Measurements from ENCODE around the gene STXBP4.

The STXBP4 gene

DNA sequence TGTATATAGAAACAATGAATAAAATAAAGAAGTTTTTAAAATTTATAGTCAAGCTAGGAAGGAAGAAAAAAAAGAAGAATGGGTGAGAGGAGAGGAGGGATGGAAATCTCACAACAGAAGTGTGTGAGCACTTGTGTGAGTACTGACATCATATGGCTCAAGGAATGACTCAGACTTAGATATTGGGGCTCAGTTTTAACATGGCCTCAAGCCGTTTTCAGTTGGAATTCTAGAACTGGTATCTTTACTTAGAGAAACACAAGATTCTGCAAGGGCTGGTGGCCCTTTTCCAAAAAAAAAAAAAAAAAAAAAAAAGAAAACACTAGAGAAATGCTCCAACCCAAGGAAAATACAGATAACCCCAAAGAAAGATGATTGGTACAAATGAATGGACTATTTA, 55.1 kb downstream of the STXBP4 start:
- H4K8ac ChIP-seq (ENCODE audit: low read depth, low read length) = no peak overlapping the region
- DNase-seq (ENCODE audit: low spot score) = no peak
- no peak overlapping the region for H3K23ac ChIP-seq (ENCODE audit: low read depth, low read length, poor library complexity)
- H3K4me2 ChIP-seq (ENCODE audit: insufficient read depth, low read length, poor library complexity, severe bottlenecking) = no peak overlapping the region
- no peak overlapping the region for H2BK15ac ChIP-seq (ENCODE audit: low read length)
- H3K36me3 ChIP-seq (replicated peaks in 1 of 2; ENCODE audit: control insufficient read depth in 2 of 2, insufficient read depth in 2 of 2, low read length in 2 of 2) = no peaks in the 10 kb centered on the region
- H3K4ac ChIP-seq (ENCODE audit: low read length) = no peak overlapping the region
- H2BK12ac ChIP-seq (ENCODE audit: low read length) = no peak overlapping the region
- no peak overlapping the region for H2AK5ac ChIP-seq (ENCODE audit: low read depth, low read length)
- no peaks in the 10 kb centered on the region for H3K4me1 ChIP-seq (ENCODE audit: control insufficient read depth in 2 of 2, insufficient read depth in 1 of 2, low read depth in 1 of 2, low read length in 2 of 2)
- no peak overlapping the region for H3K14ac ChIP-seq (ENCODE audit: low read length)
- WGBS, 2 donors (ENCODE audit: extremely low coverage in 2 of 2, insufficient read length in 2 of 2, insufficient replicate concordance in 1 of 2) = no CpG with 5 or more reads among the region's 1 CpG
- H4K91ac ChIP-seq (ENCODE audit: low read depth, low read length, poor library complexity) = no peak overlapping the region
- H3K4me3 ChIP-seq (ENCODE audit: low read length in 2 of 2) = no peak overlapping the region
- no peak overlapping the region for H2BK120ac ChIP-seq (ENCODE audit: low read depth, low read length)
- H3K27ac ChIP-seq (replicated peaks; ENCODE audit: low read length) = no peak overlapping the region
- no peak overlapping the region for H2AFZ ChIP-seq (ENCODE audit: low read length)
- no peak overlapping the region for H3K9ac ChIP-seq (ENCODE audit: low read depth, low read length, poor library complexity)
- no peak overlapping the region for H2BK5ac ChIP-seq (ENCODE audit: low read length)
- H3K9me3 ChIP-seq (replicated peaks in 1 of 2; ENCODE audit: control insufficient read depth in 2 of 2, insufficient read depth in 1 of 2, low read depth in 1 of 2, low read length in 2 of 2) = no peaks in the 10 kb centered on the region
- no peak overlapping the region for H3K18ac ChIP-seq (ENCODE audit: low read length)
- H3K79me1 ChIP-seq (ENCODE audit: low read depth, low read length) = no peaks in the 10 kb centered on the region
- no peaks in the 10 kb centered on the region for H3K27me3 ChIP-seq (ENCODE audit: control insufficient read depth in 3 of 3, insufficient read depth in 3 of 3, low read depth in 1 of 3, low read length in 3 of 3)

DNA sequence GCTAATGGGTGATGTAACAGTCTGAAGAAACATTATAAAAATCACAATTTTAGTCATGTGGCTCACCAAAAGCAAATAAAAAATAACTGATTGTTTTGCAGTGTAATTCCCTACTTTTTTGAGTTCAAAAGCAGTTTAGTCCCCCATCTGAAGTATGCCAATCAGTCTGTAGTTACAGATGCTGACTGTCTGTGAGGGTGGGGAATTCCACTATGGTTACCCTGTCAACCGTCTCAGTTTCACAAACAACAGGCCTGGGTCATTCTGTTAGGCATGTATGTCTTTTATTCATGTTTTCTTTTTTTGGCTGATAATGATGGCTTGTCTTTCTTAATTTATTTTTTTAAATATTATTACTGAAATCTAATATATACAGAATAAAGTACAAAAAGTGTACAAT, 69.3 kb downstream of the STXBP4 start:
- Histone ChIP-seq H2BK15ac (ENCODE audit: low read length) (no peak overlapping the region), H3K27ac (replicated peaks; ENCODE audit: low read length) (no peak overlapping the region), H2BK12ac (ENCODE audit: low read length) (no peak overlapping the region), H3K4ac (ENCODE audit: low read length) (no peak overlapping the region), H4K8ac (ENCODE audit: low read depth, low read length) (no peak overlapping the region), H3K14ac (ENCODE audit: low read length) (no peak overlapping the region), H3K4me1 (ENCODE audit: control insufficient read depth in 2 of 2, insufficient read depth in 1 of 2, low read depth in 1 of 2, low read length in 2 of 2) (peaks cover 0 to 14% of the 10 kb centered on the region in 2 donors), H3K36me3 (replicated peaks in 1 of 2; ENCODE audit: control insufficient read depth in 2 of 2, insufficient read depth in 2 of 2, low read length in 2 of 2) (peaks cover 0 to 6% of the 10 kb centered on the region in 2 donors), H3K9ac (ENCODE audit: low read depth, low read length, poor library complexity) (no peak overlapping the region), H3K79me1 (ENCODE audit: low read depth, low read length) (no peaks in the 10 kb centered on the region), H3K27me3 (ENCODE audit: control insufficient read depth in 3 of 3, insufficient read depth in 3 of 3, low read depth in 1 of 3, low read length in 3 of 3) (no peaks in the 10 kb centered on the region), H2AFZ (ENCODE audit: low read length) (no peak overlapping the region), H2AK5ac (ENCODE audit: low read depth, low read length) (no peak overlapping the region), H3K9me3 (replicated peaks in 1 of 2; ENCODE audit: control insufficient read depth in 2 of 2, insufficient read depth in 1 of 2, low read depth in 1 of 2, low read length in 2 of 2) (no peaks in the 10 kb centered on the region), H3K4me2 (ENCODE audit: insufficient read depth, low read length, poor library complexity, severe bottlenecking) (no peak overlapping the region), H2BK120ac (ENCODE audit: low read depth, low read length) (no peak overlapping the region), H2BK5ac (ENCODE audit: low read length) (no peak overlapping the region), H3K23ac (ENCODE audit: low read depth, low read length, poor library complexity) (no peak overlapping the region), H4K91ac (ENCODE audit: low read depth, low read length, poor library complexity) (no peak overlapping the region), H3K4me3 (ENCODE audit: low read length in 2 of 2) (no peak overlapping the region), H3K18ac (ENCODE audit: low read length) (no peak overlapping the region)
- WGBS, 2 donors (ENCODE audit: extremely low coverage in 2 of 2, insufficient read length in 2 of 2, insufficient replicate concordance in 1 of 2) = no CpG with 5 or more reads among the region's 1 CpG
- no peak for DNase-seq (ENCODE audit: low spot score)

DNA sequence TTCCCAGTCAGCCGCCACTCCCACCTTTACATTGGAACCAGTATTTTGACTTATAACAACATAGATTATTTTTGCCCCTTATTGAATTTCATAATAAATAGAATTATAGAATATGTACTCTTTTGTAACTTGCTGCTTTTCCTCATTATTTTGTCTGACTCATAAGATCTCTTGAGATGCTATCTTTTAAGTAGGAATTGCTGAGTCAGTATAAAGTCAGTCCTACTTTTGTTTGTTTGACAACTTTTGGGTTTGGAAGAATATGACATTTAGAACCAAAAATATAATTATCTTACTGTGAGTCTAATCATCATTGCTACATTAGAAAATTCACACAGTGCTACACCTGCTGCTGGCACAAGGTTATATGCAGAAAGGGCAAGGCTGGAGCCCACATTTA, 69.7 kb downstream of the STXBP4 start:
- Histone ChIP-seq H3K27me3 (ENCODE audit: control insufficient read depth in 3 of 3, insufficient read depth in 3 of 3, low read depth in 1 of 3, low read length in 3 of 3) (no peaks in the 10 kb centered on the region), H2AK5ac (ENCODE audit: low read depth, low read length) (no peak overlapping the region), H3K36me3 (replicated peaks in 1 of 2; ENCODE audit: control insufficient read depth in 2 of 2, insufficient read depth in 2 of 2, low read length in 2 of 2) (peaks cover 0 to 5% of the 10 kb centered on the region in 2 donors), H3K79me1 (ENCODE audit: low read depth, low read length) (no peaks in the 10 kb centered on the region), H3K14ac (ENCODE audit: low read length) (no peak overlapping the region), H4K91ac (ENCODE audit: low read depth, low read length, poor library complexity) (no peak overlapping the region), H4K8ac (ENCODE audit: low read depth, low read length) (no peak overlapping the region), H2BK5ac (ENCODE audit: low read length) (no peak overlapping the region), H3K23ac (ENCODE audit: low read depth, low read length, poor library complexity) (no peak overlapping the region), H3K4me1 (ENCODE audit: control insufficient read depth in 2 of 2, insufficient read depth in 1 of 2, low read depth in 1 of 2, low read length in 2 of 2) (peaks cover 0 to 14% of the 10 kb centered on the region in 2 donors), H2AFZ (ENCODE audit: low read length) (no peak overlapping the region), H3K18ac (ENCODE audit: low read length) (no peak overlapping the region), H3K9me3 (replicated peaks in 1 of 2; ENCODE audit: control insufficient read depth in 2 of 2, insufficient read depth in 1 of 2, low read depth in 1 of 2, low read length in 2 of 2) (no peaks in the 10 kb centered on the region), H2BK120ac (ENCODE audit: low read depth, low read length) (no peak overlapping the region), H3K4ac (ENCODE audit: low read length) (no peak overlapping the region), H3K9ac (ENCODE audit: low read depth, low read length, poor library complexity) (no peak overlapping the region), H3K4me2 (ENCODE audit: insufficient read depth, low read length, poor library complexity, severe bottlenecking) (no peak overlapping the region), H3K27ac (replicated peaks; ENCODE audit: low read length) (no peak overlapping the region), H3K4me3 (ENCODE audit: low read length in 2 of 2) (no peak overlapping the region), H2BK15ac (ENCODE audit: low read length) (no peak overlapping the region), H2BK12ac (ENCODE audit: low read length) (no peak overlapping the region)
- WGBS, 2 donors (ENCODE audit: extremely low coverage in 2 of 2, insufficient read length in 2 of 2, insufficient replicate concordance in 1 of 2) = no CpG with 5 or more reads among the region's 1 CpG
- DNase-seq (ENCODE audit: low spot score) = no peak

DNA sequence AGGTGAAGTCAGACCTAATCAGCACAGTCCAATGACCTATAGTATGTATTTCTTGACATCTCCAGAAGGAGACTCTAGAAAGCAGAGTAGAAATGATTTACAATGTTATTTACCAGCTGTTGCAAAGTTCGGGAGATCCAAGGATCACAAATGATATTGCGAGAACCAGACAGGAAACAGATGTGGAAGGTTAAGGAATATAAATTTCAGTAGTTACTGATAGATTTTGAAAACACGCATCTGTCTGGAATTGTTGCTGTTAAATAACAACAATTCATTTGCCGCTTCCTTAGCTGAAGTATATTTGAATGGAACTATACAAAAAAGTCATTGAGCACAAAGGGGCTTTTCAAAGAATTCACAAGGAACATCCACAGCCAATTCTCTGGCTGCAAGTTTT, 72.0 kb downstream of the STXBP4 start:
- no CpG with 5 or more reads among the region's 4 CpGs for WGBS, 2 donors (ENCODE audit: extremely low coverage in 2 of 2, insufficient read length in 2 of 2, insufficient replicate concordance in 1 of 2)
- Histone ChIP-seq H2AK5ac (ENCODE audit: low read depth, low read length) (no peak overlapping the region), H3K9me3 (replicated peaks in 1 of 2; ENCODE audit: control insufficient read depth in 2 of 2, insufficient read depth in 1 of 2, low read depth in 1 of 2, low read length in 2 of 2) (no peaks in the 10 kb centered on the region), H3K4me3 (ENCODE audit: low read length in 2 of 2) (no peak overlapping the region), H3K14ac (ENCODE audit: low read length) (no peak overlapping the region), H2BK120ac (ENCODE audit: low read depth, low read length) (no peak overlapping the region), H3K36me3 (replicated peaks in 1 of 2; ENCODE audit: control insufficient read depth in 2 of 2, insufficient read depth in 2 of 2, low read length in 2 of 2) (peaks cover 0 to 14% of the 10 kb centered on the region in 2 donors), H3K79me1 (ENCODE audit: low read depth, low read length) (no peaks in the 10 kb centered on the region), H3K4me2 (ENCODE audit: insufficient read depth, low read length, poor library complexity, severe bottlenecking) (no peak overlapping the region), H3K23ac (ENCODE audit: low read depth, low read length, poor library complexity) (no peak overlapping the region), H2BK12ac (ENCODE audit: low read length) (no peak overlapping the region), H2AFZ (ENCODE audit: low read length) (no peak overlapping the region), H3K27ac (replicated peaks; ENCODE audit: low read length) (no peak overlapping the region), H3K27me3 (ENCODE audit: control insufficient read depth in 3 of 3, insufficient read depth in 3 of 3, low read depth in 1 of 3, low read length in 3 of 3) (no peaks in the 10 kb centered on the region), H3K9ac (ENCODE audit: low read depth, low read length, poor library complexity) (no peak overlapping the region), H3K18ac (ENCODE audit: low read length) (no peak overlapping the region), H3K4ac (ENCODE audit: low read length) (no peak overlapping the region), H2BK15ac (ENCODE audit: low read length) (no peak overlapping the region), H4K91ac (ENCODE audit: low read depth, low read length, poor library complexity) (no peak overlapping the region), H3K4me1 (ENCODE audit: control insufficient read depth in 2 of 2, insufficient read depth in 1 of 2, low read depth in 1 of 2, low read length in 2 of 2) (peaks cover 0 to 14% of the 10 kb centered on the region in 2 donors), H4K8ac (ENCODE audit: low read depth, low read length) (no peak overlapping the region), H2BK5ac (ENCODE audit: low read length) (no peak overlapping the region)
- DNase-seq (ENCODE audit: low spot score) = no peak

All from neuronal stem cell (in vitro differentiated cells).